ENCODE data around the gene PLXNA3.
"Not testable (repeated sequence)": the region's sequence is repeated elsewhere in the genome, so short reads cannot be mapped to it uniquely, and the experiment has no call there.

Gene PLXNA3

GRCh38 chrX:154481911-154482601, 24.0 kb downstream of the PLXNA3 start:
- DNase-seq = no peak

- DNase-seq = no peak
Observed at GRCh38 chrX:154482786-154483185, 24.7 kb downstream of the PLXNA3 start.

GRCh38 chrX:154483325-154483724, 25.2 kb downstream of the PLXNA3 start:
- DNase-seq = no peak

GRCh38 chrX:154484255-154485149, 26.4 kb downstream of the PLXNA3 start:
- peak; percentile 30 for DNase-seq

GRCh38 chrX:154485150-154486051, 27.3 kb downstream of the PLXNA3 start:
- DNase-seq = no peak

GRCh38 chrX:154486052-154486395, 27.9 kb downstream of the PLXNA3 start:
- DNase-seq = peak; percentile 43

- peak; percentile 68 for DNase-seq
Observed at GRCh38 chrX:154486396-154487207, 28.5 kb downstream of the PLXNA3 start, which contains the start of gene UBL4A. UBL4A (minus strand) TSS chrX:154486615; CDS start chrX:154486584, 31 bp downstream.

GRCh38 chrX:154487518-154488290, 29.6 kb downstream of the PLXNA3 start:
- DNase-seq = no peak

GRCh38 chrX:154488336-154489075, 30.4 kb downstream of the PLXNA3 start:
- no peak for DNase-seq

- no peak for DNase-seq
Observed at GRCh38 chrX:154489182-154489581, 31.1 kb downstream of the PLXNA3 start.

GRCh38 chrX:154490021-154490413, 31.9 kb downstream of the PLXNA3 start:
- DNase-seq = no peak

GRCh38 chrX:154490414-154491083, 32.5 kb downstream of the PLXNA3 start, which contains the start of gene SLC10A3:
SLC10A3 (minus strand) TSS chrX:154490629; CDS start chrX:154488940, 1,689 bp downstream.
- peak; percentile 95 for DNase-seq

GRCh38 chrX:154494715-154495114, 36.6 kb downstream of the PLXNA3 start:
- no peak for DNase-seq

- no peak for DNase-seq
Observed at GRCh38 chrX:154495472-154495922, 37.4 kb downstream of the PLXNA3 start.

GRCh38 chrX:154496591-154497137, 38.6 kb downstream of the PLXNA3 start:
- DNase-seq = not testable (repeated sequence)

- DNase-seq = not testable (repeated sequence)
Observed at GRCh38 chrX:154501423-154501822, 43.3 kb downstream of the PLXNA3 start.

- DNase-seq = no peak
Observed at GRCh38 chrX:154502098-154502497, 44.0 kb downstream of the PLXNA3 start.

- no peak for DNase-seq
Observed at GRCh38 chrX:154502989-154503388, 44.9 kb downstream of the PLXNA3 start.

- no peak for DNase-seq
Observed at GRCh38 chrX:154505734-154506133, 47.7 kb downstream of the PLXNA3 start.
